Peyer's patch (tissue), 4 donors: ENCODE measurements around the gene CD83.

ENCODE experiments used
- POLR2A ChIP-seq, 2 donors: fragments of 450-650 bp; IDR thresholded peaks; one replicate each; pipeline ENCODE4 v1.5.1; 2017; ENCODE audit warnings: antibody characterized with exemption in 2 of 2, mild to moderate bottlenecking in 2 of 2, moderate library complexity in 2 of 2
- TF ChIP-seq, protein P1 (sequence below), 6 experiments: fragments of 450-650 bp in 4 of 6; fragments of 200-600 bp in 2 of 6; sonication (generic) in 1 of 6; IDR thresholded peaks; one replicate each; pipeline ENCODE4 v1.5.1; 2017 to 2019; ENCODE audit warnings: antibody characterized with exemption in 6 of 6, mild to moderate bottlenecking in 3 of 6, moderate library complexity in 1 of 6

DNA sequence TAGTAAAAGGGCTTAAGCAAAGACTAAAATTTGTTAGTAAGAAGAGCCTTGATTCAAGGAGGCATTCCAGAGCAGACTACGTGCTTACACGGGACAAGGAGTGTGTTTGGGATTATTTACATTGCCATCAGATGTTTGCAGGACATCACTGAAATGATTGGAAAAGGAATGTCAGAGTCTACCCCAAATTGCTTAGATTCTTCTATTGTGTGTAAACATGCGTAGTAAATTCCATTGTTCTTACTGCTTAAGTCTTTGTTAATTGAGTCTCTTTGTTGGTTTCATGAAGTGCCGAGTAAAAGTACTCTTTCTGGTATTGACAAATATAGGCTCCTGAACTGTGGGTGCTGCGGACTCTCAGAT lies 60.5 kb downstream of the CD83 start:
- TF ChIP-seq, protein P1, sequence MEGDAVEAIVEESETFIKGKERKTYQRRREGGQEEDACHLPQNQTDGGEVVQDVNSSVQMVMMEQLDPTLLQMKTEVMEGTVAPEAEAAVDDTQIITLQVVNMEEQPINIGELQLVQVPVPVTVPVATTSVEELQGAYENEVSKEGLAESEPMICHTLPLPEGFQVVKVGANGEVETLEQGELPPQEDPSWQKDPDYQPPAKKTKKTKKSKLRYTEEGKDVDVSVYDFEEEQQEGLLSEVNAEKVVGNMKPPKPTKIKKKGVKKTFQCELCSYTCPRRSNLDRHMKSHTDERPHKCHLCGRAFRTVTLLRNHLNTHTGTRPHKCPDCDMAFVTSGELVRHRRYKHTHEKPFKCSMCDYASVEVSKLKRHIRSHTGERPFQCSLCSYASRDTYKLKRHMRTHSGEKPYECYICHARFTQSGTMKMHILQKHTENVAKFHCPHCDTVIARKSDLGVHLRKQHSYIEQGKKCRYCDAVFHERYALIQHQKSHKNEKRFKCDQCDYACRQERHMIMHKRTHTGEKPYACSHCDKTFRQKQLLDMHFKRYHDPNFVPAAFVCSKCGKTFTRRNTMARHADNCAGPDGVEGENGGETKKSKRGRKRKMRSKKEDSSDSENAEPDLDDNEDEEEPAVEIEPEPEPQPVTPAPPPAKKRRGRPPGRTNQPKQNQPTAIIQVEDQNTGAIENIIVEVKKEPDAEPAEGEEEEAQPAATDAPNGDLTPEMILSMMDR (IDR thresholded peaks at IDR 0.05), result no peak
- no peak for TF ChIP-seq POLR2A (IDR thresholded peaks at IDR 0.05)
